Kidney (tissue), 14 donors: ENCODE data around the gene ZNF200. TPM values are rescaled to one million over a fixed set of nuclear protein-coding genes. Genes with fewer than 3 reads are reported as not detected.

Experiments used
- DNase-seq, 5 donors: peaks; one replicate each; pipeline ENCODE4 v3.0.0-alpha.2; 2013 to 2020
- FAIRE-seq: peaks from 2 replicates; lab custom pipeline; 2012; peaks lifted over from hg19 to GRCh38; lab: Jason Lieb, UNC
- H3K27ac ChIP-seq, 2 donors: one replicate each; pipeline ENCODE4 v1.7.0; 2013; ENCODE audit warnings: low read depth in 2 of 2, low read length in 2 of 2, inconsistent platforms in 1 of 2
- H3K27me3 ChIP-seq: one replicate; pipeline ENCODE4 v1.7.1; 2013; ENCODE audit warnings: low read length, inconsistent platforms; ENCODE audit not compliant: control insufficient read depth, insufficient read depth
- H3K36me3 ChIP-seq, 3 donors: one replicate each; pipeline versions ENCODE4 v1.7.0 to v1.7.1; 2013; ENCODE audit warnings: low read length in 3 of 3, control low read depth in 1 of 3, inconsistent platforms in 1 of 3; ENCODE audit not compliant: insufficient read depth in 3 of 3, control insufficient read depth in 2 of 3
- H3K4me1 ChIP-seq, 3 donors: one replicate each; pipeline versions ENCODE4 v1.7.0 to v1.7.1; 2013; ENCODE audit warnings: low read length in 3 of 3, inconsistent platforms in 1 of 3, low read depth in 1 of 3; ENCODE audit not compliant: control insufficient read depth in 2 of 3, insufficient read depth in 2 of 3
- H3K4me3 ChIP-seq, 3 donors: one replicate each; pipeline versions ENCODE4 v1.7.0 to v1.8.1; 2013; ENCODE audit warnings: low read length in 3 of 3, control low read depth in 1 of 3, inconsistent platforms in 1 of 3
- H3K9ac ChIP-seq, 3 donors: one replicate each; pipeline versions ENCODE4 v1.7.0 to v1.7.1; 2013; ENCODE audit warnings: low read length in 3 of 3, control low read depth in 1 of 3, inconsistent platforms in 1 of 3
- H3K9me3 ChIP-seq, 3 donors: one replicate each; pipeline versions ENCODE4 v1.7.0 to v1.7.1; 2013; ENCODE audit warnings: low read length in 3 of 3, control low read depth in 1 of 3, inconsistent platforms in 1 of 3; ENCODE audit not compliant: control insufficient read depth in 2 of 3, insufficient read depth in 1 of 3
- intact Hi-C: fragments of 100-400 bp; cut with DNase I; formaldehyde crosslinking; loops from one replicate; pipeline ENCODE4 v1.11.1; 2022
- polyA plus RNA-seq: library from polyadenylated mRNA; stranded (reverse); fragments of 350-450 nt; fragmentation: Illumina TruSeq; extraction: RNeasy Lipid Tissue Mini Kit (QIAGEN cat#74804); gene quantifications from one replicate; pipeline ENCODE4 v1.2.3, GENCODE V29; 2014; ENCODE audit warnings: low read depth, low replicate concordance; ENCODE audit not compliant: insufficient read depth
- total RNA-seq: library from RNA; stranded (reverse); fragmentation: NEBNext Ultra II Directional; extraction: Animal tissue kit (Norgen Biotek cat#: 25700); gene quantifications from one replicate; pipeline ENCODE4 v1.2.1, GENCODE V29; 2021
- TF ChIP-seq, protein P1 (sequence below): IDR thresholded peaks from 3 replicates; pipeline ENCODE4 v1.5.1; 2012; ENCODE audit warnings: mild to moderate bottlenecking, moderate library complexity, borderline replicate concordance; ENCODE audit not compliant: insufficient read depth; ENCODE audit errors: extremely low read depth
- donor health status: control.
- donor health status: control.
- donor health status: control.
- donor health status: control.
- donor health status: control.
- donor health status: DM: yes; HTN: yes; CAD: no.
- donor health status: Normal renal cell carcinoma (clear cell type).

ZNF200 gene
- total and polyA plus RNA-seq, 2 donors from 2014 or later, result 3.3 to 9.6 TPM

DNA sequence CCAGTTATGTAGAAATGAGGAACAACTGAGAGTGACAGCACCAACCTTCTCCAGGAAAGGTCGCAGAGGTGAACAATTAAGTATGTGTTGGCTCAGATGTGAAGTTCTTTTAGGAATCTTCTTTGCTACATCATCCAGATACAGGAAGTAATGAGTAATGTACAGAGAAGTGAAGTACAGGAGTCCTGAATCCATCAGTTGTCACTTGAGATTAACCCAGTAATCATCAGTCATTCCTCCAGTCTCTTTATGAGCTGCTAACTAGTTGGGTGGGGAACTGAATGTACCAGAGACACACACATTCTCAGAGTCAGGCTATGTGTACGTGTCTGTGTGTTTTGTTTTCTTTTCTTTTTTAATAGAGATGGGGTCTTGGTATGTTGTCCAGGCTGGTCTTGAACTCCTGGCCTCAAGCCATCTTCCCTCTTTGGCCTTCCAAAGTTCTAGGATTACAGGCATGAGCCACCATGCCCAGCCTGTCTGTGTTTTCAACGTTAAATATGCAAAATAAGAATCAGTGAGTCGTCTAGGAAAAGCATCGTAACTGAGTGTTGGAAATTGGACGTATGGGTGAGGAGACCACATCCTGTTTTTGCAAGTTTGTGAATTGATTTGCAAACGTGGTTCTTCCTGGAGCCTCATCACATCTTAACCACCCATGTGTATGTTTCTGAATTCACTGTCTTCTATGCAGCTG, 19.9 kb downstream of the ZNF200 start:
- Histone ChIP-seq H3K36me3 (no peaks in the 10 kb centered on the region), H3K4me1 (no peaks in the 10 kb centered on the region), H3K27ac (no peak overlapping the region), H3K9me3 (peaks cover 0 to 2% (median 0%) of the 10 kb centered on the region in 3 donors), H3K9ac (no peak overlapping the region), H3K4me3 (no peak overlapping the region), H3K27me3 (no peaks in the 10 kb centered on the region)
- FAIRE-seq (no peak), DNase-seq (no peak)
- TF ChIP-seq, protein P1, sequence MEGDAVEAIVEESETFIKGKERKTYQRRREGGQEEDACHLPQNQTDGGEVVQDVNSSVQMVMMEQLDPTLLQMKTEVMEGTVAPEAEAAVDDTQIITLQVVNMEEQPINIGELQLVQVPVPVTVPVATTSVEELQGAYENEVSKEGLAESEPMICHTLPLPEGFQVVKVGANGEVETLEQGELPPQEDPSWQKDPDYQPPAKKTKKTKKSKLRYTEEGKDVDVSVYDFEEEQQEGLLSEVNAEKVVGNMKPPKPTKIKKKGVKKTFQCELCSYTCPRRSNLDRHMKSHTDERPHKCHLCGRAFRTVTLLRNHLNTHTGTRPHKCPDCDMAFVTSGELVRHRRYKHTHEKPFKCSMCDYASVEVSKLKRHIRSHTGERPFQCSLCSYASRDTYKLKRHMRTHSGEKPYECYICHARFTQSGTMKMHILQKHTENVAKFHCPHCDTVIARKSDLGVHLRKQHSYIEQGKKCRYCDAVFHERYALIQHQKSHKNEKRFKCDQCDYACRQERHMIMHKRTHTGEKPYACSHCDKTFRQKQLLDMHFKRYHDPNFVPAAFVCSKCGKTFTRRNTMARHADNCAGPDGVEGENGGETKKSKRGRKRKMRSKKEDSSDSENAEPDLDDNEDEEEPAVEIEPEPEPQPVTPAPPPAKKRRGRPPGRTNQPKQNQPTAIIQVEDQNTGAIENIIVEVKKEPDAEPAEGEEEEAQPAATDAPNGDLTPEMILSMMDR, result no peak
- intact Hi-C loops, result no loop called here

DNA sequence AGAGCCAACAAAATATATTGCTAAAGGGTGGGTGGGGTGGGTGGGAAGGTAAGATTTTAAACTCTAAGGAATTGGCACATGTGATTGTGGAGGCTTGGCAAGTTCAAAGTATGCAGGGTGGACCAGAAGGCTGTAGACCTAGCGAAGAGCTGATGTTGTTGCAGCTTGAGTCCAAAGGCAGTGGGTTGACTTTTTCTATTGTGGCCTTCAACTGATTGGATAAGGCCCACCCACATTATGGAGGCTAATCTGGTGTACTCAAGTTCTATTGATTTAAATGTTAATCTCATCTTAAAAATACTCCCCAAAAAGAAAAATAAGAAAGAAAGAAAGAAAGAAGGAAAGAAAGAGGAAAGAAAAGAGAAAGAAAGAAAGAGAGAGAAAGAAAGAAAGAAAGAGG, 22.4 kb downstream of the ZNF200 start:
- Histone ChIP-seq H3K4me1 (no peaks in the 10 kb centered on the region), H3K27me3 (no peaks in the 10 kb centered on the region), H3K9me3 (peaks cover 0 to 2% (median 0%) of the 10 kb centered on the region in 3 donors), H3K27ac (no peak overlapping the region), H3K9ac (no peak overlapping the region), H3K36me3 (no peaks in the 10 kb centered on the region), H3K4me3 (no peak overlapping the region)
- intact Hi-C loops, result no loop called here
- no peak for DNase-seq
- TF ChIP-seq, protein P1, result no peak
- no peak for FAIRE-seq

DNA sequence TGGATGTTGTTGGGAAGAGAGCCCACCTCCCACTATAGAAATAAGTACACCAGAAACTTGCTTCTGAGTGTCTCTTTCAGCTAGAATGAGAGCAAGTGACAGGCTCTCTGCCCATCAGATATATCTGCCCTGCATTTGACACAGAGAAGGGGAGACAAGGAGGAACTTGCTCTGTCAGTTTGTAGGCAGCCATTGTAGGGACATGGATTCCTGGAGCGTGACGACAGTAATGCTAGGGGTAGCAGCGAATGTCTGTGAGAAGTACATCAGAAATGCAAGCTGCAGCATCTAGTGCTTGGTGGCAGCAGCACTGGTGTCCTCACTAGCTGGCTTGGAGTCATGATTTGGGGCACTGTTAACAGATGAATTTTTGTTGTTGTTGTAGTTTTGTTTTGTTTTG, 23.0 kb downstream of the ZNF200 start:
- Histone ChIP-seq H3K9me3 (peaks cover 0 to 2% (median 0%) of the 10 kb centered on the region in 3 donors), H3K4me3 (no peak overlapping the region), H3K27me3 (no peaks in the 10 kb centered on the region), H3K36me3 (no peaks in the 10 kb centered on the region), H3K27ac (no peak overlapping the region), H3K9ac (no peak overlapping the region), H3K4me1 (no peaks in the 10 kb centered on the region)
- intact Hi-C loops, result no loop called here
- DNase-seq (no peak), FAIRE-seq (no peak)
- TF ChIP-seq, protein P1, result no peak
